NB4 (cell line): ENCODE data around the gene TBL2.

Source experiments
- MYC ChIP-seq: IDR thresholded peaks from 2 replicates; pipeline ENCODE4 v1.6.1; 2011; ENCODE audit warnings: low read depth, low read length
- POLR2A ChIP-seq: IDR thresholded peaks from 2 replicates; pipeline ENCODE4 v1.6.1; 2011; ENCODE audit warnings: mild to moderate bottlenecking; ENCODE audit not compliant: insufficient read length; ENCODE audit errors: extremely low read depth
- TF ChIP-seq, protein P1 (sequence below): IDR thresholded peaks from one replicate; pipeline ENCODE4 v1.5.1; 2012; ENCODE audit warnings: low read depth, low read length
- TF ChIP-seq, protein P2 (sequence below): IDR thresholded peaks from 2 replicates; pipeline ENCODE4 v1.6.1; 2011; ENCODE audit warnings: low read depth, low read length

DNA sequence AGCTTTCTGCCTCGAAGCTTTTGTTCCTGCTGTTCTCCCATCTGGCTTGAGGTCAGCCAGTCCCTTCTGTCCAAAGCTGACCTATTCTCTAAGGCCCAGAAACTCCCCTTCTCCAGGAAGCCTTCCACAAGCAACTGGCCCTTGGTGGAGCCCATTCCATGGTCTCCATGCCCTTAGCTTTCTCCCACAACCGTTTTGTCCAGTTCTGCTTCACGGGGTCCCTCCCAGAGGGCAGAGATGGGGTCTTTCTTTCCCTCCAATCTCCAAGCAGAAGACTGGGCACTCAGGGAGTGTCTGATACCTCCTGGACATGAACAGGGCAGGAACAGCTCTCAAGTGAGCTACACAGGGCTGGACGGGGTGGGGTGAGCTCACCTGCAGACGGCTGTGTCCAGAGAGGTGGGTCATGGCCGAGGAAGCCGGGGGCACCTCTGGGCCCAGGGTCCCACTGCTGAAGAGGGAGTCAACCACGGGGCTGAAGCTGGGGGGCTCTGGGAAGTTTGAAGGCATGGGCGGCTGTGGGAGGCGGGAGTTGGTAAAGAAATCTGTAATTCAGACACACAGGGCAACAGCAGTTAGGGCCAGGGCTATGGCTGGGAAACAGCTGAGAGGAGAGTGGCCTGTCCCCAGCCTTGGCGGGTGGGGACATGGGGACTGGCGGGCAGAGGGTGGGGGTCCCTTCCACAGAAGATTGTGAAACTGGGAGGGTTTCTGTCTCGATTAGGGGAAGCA is 20.9 kb upstream of the TBL2 start:
- TF ChIP-seq, protein P1, sequence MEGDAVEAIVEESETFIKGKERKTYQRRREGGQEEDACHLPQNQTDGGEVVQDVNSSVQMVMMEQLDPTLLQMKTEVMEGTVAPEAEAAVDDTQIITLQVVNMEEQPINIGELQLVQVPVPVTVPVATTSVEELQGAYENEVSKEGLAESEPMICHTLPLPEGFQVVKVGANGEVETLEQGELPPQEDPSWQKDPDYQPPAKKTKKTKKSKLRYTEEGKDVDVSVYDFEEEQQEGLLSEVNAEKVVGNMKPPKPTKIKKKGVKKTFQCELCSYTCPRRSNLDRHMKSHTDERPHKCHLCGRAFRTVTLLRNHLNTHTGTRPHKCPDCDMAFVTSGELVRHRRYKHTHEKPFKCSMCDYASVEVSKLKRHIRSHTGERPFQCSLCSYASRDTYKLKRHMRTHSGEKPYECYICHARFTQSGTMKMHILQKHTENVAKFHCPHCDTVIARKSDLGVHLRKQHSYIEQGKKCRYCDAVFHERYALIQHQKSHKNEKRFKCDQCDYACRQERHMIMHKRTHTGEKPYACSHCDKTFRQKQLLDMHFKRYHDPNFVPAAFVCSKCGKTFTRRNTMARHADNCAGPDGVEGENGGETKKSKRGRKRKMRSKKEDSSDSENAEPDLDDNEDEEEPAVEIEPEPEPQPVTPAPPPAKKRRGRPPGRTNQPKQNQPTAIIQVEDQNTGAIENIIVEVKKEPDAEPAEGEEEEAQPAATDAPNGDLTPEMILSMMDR: no peak
- TF ChIP-seq POLR2A (no peak), MYC (no peak)
- TF ChIP-seq, protein P2, sequence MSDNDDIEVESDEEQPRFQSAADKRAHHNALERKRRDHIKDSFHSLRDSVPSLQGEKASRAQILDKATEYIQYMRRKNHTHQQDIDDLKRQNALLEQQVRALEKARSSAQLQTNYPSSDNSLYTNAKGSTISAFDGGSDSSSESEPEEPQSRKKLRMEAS: no peak
